GM12875 (cell line): Measurements from ENCODE around the gene HEXB.
A peak's percentile ranks its signal among the peaks of the same experiment; 100 is the strongest.

Source experiments
- H3K4me3 ChIP-seq: one replicate; pipeline ENCODE4 v1.5.1; 2011; ENCODE audit warnings: low read depth, low read length, control low read depth
- TF ChIP-seq, protein P1 (sequence below): IDR thresholded peaks from 2 replicates; pipeline ENCODE4 v1.5.1; 2011; ENCODE audit warnings: low read depth, mild to moderate bottlenecking, control low read depth, inconsistent platforms, low read length, moderate library complexity, borderline replicate concordance; ENCODE audit not compliant: insufficient read depth

Gene HEXB

DNA sequence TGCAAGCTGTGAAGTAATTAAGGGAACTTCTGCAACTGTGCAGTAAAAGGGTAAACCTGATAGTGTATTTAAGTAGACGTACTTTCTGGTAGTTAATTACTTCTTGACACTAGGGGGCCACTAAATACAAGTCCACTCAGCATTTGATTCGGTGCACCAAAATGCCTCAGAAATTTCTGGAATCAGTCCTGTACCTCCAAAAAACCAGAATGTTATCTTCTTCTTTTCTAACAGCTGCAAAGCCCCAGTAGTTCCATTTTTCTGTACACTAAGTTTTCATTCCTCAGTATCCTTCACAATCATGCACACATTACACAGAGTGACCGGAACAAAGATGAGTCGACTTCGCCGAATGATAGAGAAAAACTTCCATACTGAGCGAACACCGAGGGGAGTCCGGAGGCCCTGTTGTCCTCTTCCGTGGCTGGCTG lies 81.4 kb downstream of the HEXB start:
- TF ChIP-seq, protein P1, sequence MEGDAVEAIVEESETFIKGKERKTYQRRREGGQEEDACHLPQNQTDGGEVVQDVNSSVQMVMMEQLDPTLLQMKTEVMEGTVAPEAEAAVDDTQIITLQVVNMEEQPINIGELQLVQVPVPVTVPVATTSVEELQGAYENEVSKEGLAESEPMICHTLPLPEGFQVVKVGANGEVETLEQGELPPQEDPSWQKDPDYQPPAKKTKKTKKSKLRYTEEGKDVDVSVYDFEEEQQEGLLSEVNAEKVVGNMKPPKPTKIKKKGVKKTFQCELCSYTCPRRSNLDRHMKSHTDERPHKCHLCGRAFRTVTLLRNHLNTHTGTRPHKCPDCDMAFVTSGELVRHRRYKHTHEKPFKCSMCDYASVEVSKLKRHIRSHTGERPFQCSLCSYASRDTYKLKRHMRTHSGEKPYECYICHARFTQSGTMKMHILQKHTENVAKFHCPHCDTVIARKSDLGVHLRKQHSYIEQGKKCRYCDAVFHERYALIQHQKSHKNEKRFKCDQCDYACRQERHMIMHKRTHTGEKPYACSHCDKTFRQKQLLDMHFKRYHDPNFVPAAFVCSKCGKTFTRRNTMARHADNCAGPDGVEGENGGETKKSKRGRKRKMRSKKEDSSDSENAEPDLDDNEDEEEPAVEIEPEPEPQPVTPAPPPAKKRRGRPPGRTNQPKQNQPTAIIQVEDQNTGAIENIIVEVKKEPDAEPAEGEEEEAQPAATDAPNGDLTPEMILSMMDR, result 0 out of 2 replicates have a peak, but pooled peaks have one; percentile 7

DNA sequence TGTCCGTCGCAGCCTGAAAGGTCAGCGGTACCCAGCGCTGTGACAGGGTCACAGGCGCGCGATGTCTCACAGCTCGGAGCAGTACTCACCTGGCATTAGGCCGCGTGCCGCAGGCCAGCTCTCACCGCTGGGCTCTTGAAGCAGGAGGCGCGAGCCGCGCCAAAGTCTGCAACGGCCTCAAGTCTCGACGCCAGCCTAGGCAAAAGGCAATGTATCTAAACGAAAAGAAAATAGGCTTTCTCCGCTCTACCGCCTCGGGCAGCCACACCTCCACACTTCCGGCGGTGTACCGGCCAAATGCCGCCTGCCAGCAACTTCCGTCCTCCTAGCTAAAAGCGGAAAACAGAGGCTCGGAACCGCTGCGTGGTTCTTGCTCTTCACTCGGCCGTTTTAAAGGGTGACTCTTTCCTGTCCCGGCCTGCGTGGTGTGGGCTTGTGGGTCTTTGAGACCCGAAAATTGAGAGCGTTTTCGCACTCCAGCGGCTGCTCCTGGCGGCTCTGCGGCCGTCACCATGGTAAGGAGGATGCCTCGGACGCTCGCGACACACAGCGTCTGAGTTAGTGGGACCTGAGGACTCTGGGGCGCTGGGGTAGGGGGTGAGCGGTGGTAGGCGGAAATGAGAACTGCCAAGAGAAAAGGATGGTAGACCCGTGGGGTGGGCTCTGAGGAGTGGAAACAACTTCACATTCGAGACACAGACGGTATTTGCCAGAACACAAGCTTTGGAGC lies 82.0 kb downstream of the HEXB start, which contains the start of the genes GFM2 and NSA2:
GFM2 (minus strand) TSS at position 269 of the 730 bp plus-strand sequence. CDS start 3,375 bp downstream, outside the sequence.
NSA2 (plus strand) TSS at position 401 of the 730 bp plus-strand sequence; CDS start at position 513, 112 bp downstream.
- TF ChIP-seq, protein P1, result no peak
- peak within 1 kb of the TSS; percentile 99 for H3K4me3 ChIP-seq

More for the DNA sequence above, 81.4 kb downstream of the HEXB start:
- peak overlapping the region; percentile 99 for H3K4me3 ChIP-seq

DNA sequence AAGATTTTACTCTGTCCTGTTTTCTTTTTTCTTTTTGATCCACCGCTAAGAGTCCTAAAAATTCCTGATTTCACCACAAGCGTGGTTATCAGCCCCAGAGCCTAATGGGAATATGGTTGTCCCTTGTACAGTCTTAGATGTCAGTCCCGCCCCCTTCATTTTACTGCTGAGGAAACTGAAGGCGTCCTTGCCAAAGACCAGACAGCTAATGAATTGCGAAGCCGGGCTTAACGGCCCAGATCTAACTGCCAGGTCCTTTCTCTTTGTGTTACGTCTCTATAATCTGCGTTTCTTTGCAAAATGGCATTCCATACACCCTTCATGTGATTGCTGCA lies 82.5 kb downstream of the HEXB start:
- H3K4me3 ChIP-seq, result peak overlapping the region; percentile 99

More for the DNA sequence above, 82.5 kb downstream of the HEXB start:
- TF ChIP-seq, protein P1, result no peak
